ENCODE measurements around the gene KCTD10. TPM values are rescaled to one million over a fixed set of nuclear protein-coding genes. Genes with fewer than 3 reads are reported as not detected.

KCTD10 gene
- polyA plus RNA-seq, 2 of the 4 experiments (the other 2 are of a cell fraction), result 43.5 to 50.4 TPM

- TF ChIP-seq RNF2 (IDR thresholded peaks at IDR 0.05; ENCODE audit: borderline replicate concordance, low read depth), result no peak
- TF ChIP-seq FOXS1 (CRISPR knock-in tag; IDR thresholded peaks at IDR 0.05), result no peak
- TF ChIP-seq HEYL (CRISPR knock-in tag; IDR thresholded peaks at IDR 0.05), result no peak
- TF ChIP-seq, protein P1, sequence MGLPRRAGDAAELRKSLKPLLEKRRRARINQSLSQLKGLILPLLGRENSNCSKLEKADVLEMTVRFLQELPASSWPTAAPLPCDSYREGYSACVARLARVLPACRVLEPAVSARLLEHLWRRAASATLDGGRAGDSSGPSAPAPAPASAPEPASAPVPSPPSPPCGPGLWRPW (IDR thresholded peaks at IDR 0.05), result no peak
- no peak for TF ChIP-seq SMC3 (IDR thresholded peaks at IDR 0.05)
- TF ChIP-seq MAFK (IDR thresholded peaks at IDR 0.05; ENCODE audit: partially characterized antibody), result no peak
- no peak for TF ChIP-seq EHF (CRISPR knock-in tag; IDR thresholded peaks at IDR 0.05)
- no peak for TF ChIP-seq ZC3H11A (IDR thresholded peaks at IDR 0.05)
- FAIRE-seq (no peak), ATAC-seq (peak in 1 of 2 experiments; percentile 32; a peak in 1 of 6 replicates), DNase-seq (ENCODE audit: low read depth in 1 of 2, low spot score in 1 of 2) (no peak)
- no peak overlapping the region for H3K27ac ChIP-seq
- ChIA-PET CTCF (interaction anchor here (0.9 to 2.9 kb wide), 5 partner anchors 8 to 28 kb away, joined by 3 to 14 read pairs (median 10); no protein-coding TSS in a partner anchor), POLR2A (no interaction called here)
- no peak overlapping the region for H3K4me3 ChIP-seq
- H3K4me1 ChIP-seq, result no peaks in the 10 kb centered on the region
- no peak overlapping the region for H3K4me2 ChIP-seq
- 48% methylated on average over 9 of the region's 10 CpGs for WGBS (ENCODE audit: missing lambda C conversion rate)
- no peaks in the 10 kb centered on the region for H3K9me3 ChIP-seq
Measured at GRCh38 chr12:109422251-109422650, 54.8 kb downstream of the KCTD10 start.

DNA sequence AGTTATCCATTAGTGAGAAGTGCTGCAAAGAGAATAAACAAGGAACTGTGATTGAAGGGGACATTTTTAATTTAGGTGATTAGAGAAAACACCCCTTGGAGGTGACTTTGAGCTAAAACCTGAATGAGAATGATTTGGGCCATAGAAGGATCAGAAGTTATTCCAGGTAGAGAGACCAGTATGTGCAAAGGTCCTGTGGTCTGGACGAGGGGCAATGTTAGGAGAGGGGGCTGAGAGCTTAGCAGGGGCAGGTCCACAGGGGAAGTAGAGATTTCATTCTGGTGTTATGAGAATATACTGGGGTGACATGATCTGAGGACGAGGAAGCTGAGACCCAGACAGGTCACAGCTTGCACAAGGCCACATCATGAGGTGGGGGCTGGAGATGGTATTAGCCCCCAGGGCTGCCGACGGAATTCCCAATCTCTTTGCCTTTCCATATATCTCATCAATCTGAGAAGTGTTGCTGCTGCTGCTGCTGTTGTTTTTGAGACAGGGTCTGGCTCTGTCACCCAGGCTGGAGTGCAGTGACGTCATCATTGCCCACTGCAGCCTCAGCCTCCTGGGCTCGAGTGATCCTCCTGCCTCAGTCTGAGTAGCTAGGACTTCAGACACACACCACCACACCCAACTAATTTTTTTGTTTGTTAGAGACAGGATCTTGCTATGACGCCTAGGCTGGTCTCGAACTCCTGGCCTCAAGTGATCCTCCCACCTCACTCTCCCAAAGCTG, 55.6 kb downstream of the KCTD10 start:
- FAIRE-seq, result no peak
- Histone ChIP-seq H3K4me3 (no peak overlapping the region), H3K9me3 (no peaks in the 10 kb centered on the region), H3K27ac (no peak overlapping the region), H3K4me1 (no peaks in the 10 kb centered on the region), H3K4me2 (no peak overlapping the region)
- TF ChIP-seq BHLHE40 (IDR thresholded peaks at IDR 0.05; ENCODE audit: low read depth, low read length) (no peak), EHF (CRISPR knock-in tag; IDR thresholded peaks at IDR 0.05) (no peak), CTCF (IDR thresholded peaks at IDR 0.05) (no peak), GATA3 (IDR thresholded peaks at IDR 0.05; ENCODE audit: borderline replicate concordance) (no peak), POLR2AphosphoS2 (conservative IDR thresholded peaks at IDR 0.05; ENCODE audit: low read length) (no peak), HOXA7 (CRISPR knock-in tag; IDR thresholded peaks at IDR 0.05) (no peak), JUNB (IDR thresholded peaks at IDR 0.05) (no peak), REST (IDR thresholded peaks at IDR 0.05) (no peak), RNF2 (IDR thresholded peaks at IDR 0.05; ENCODE audit: borderline replicate concordance, low read depth) (no peak), JUN (IDR thresholded peaks at IDR 0.05) (no peak), SREBF2 (IDR thresholded peaks at IDR 0.05) (no peak), HOXB13 (CRISPR knock-in tag; IDR thresholded peaks at IDR 0.05; ENCODE audit: low read depth) (no peak), HDAC2 (IDR thresholded peaks at IDR 0.05) (no peak), SMC3 (IDR thresholded peaks at IDR 0.05) (no peak), ESRRA (IDR thresholded peaks at IDR 0.05; ENCODE audit: borderline replicate concordance, low read length) (no peak), HOXB5 (CRISPR knock-in tag; IDR thresholded peaks at IDR 0.05) (no peak), NR3C1 (IDR thresholded peaks at IDR 0.05) (no peak), EP300 (IDR thresholded peaks at IDR 0.05) (no peak)
- TF ChIP-seq, protein P2, sequence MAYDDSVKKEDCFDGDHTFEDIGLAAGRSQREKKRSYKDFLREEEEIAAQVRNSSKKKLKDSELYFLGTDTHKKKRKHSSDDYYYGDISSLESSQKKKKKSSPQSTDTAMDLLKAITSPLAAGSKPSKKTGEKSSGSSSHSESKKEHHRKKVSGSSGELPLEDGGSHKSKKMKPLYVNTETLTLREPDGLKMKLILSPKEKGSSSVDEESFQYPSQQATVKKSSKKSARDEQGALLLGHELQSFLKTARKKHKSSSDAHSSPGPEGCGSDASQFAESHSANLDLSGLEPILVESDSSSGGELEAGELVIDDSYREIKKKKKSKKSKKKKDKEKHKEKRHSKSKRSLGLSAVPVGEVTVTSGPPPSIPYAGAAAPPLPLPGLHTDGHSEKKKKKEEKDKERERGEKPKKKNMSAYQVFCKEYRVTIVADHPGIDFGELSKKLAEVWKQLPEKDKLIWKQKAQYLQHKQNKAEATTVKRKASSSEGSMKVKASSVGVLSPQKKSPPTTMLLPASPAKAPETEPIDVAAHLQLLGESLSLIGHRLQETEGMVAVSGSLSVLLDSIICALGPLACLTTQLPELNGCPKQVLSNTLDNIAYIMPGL (CRISPR knock-in tag; IDR thresholded peaks at IDR 0.05; ENCODE audit: borderline replicate concordance), result no peak
- TF ChIP-seq, protein P3, sequence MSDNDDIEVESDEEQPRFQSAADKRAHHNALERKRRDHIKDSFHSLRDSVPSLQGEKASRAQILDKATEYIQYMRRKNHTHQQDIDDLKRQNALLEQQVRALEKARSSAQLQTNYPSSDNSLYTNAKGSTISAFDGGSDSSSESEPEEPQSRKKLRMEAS (IDR thresholded peaks at IDR 0.05), result no peak
- ATAC-seq, result no peak
- no peak for DNase-seq (ENCODE audit: low read depth in 1 of 2, low spot score in 1 of 2)
- 47% methylated on average over 8 of the region's 8 CpGs for WGBS (ENCODE audit: missing lambda C conversion rate)
- CTCF ChIA-PET, result interaction anchor here (1.0 to 2.9 kb wide), 4 partner anchors 11 to 28 kb away, joined by 3 to 14 read pairs (median 11); no protein-coding TSS in a partner anchor
- POLR2A ChIA-PET, result no interaction called here

Data from A549 (cell line).